T-helper 17 cell (primary cell): Measurements from ENCODE around the gene LMO1. TPM values are rescaled to one million over a fixed set of nuclear protein-coding genes. Genes with fewer than 3 reads are reported as not detected.

Experiments used
- ATAC-seq: fragments of 150-1000 bp; cut with Tn5 transposase; 2 replicates; pipeline ENCODE4 v1.10.0; 2021; ENCODE audit warnings: mild to moderate bottlenecking, moderate library complexity
- DNase-seq, 3 donors: peaks; one replicate each; pipeline versions ENCODE4 v3.0.0 to v3.0.0-alpha.2; 2020 to 2021
- H3K9me3 ChIP-seq: one replicate; pipeline ENCODE4 v1.7.0; 2013; ENCODE audit warnings: low read length, mild to moderate bottlenecking; ENCODE audit not compliant: control insufficient read depth, poor library complexity, severe bottlenecking
- H3K27ac Mint-ChIP-seq: one replicate; pipeline ENCODE4 v1.8.0; 2022; ENCODE audit warnings: mild to moderate bottlenecking, moderate library complexity, mixed read lengths
- H3K27me3 Mint-ChIP-seq: one replicate; pipeline ENCODE4 v1.8.0; 2022; ENCODE audit warnings: mixed read lengths
- H3K36me3 Mint-ChIP-seq: one replicate; pipeline ENCODE4 v1.8.0; 2022; ENCODE audit warnings: low read depth, mixed read lengths
- H3K4me1 Mint-ChIP-seq: one replicate; pipeline ENCODE4 v1.8.0; 2022; ENCODE audit warnings: mild to moderate bottlenecking, mixed read lengths
- H3K4me3 Mint-ChIP-seq: one replicate; pipeline ENCODE4 v1.8.0; 2022; ENCODE audit warnings: mild to moderate bottlenecking, moderate library complexity, mixed read lengths
- total RNA-seq, 4 donors: library from RNA in 2 of 4; stranded (reverse) in 2 of 4; gene quantifications; one replicate each; pipeline ENCODE4 v1.2.3 and lab custom pipeline; 2022 to 2026

Gene LMO1
- total RNA-seq, 2 donors from 2014 or later, result not detected

DNA sequence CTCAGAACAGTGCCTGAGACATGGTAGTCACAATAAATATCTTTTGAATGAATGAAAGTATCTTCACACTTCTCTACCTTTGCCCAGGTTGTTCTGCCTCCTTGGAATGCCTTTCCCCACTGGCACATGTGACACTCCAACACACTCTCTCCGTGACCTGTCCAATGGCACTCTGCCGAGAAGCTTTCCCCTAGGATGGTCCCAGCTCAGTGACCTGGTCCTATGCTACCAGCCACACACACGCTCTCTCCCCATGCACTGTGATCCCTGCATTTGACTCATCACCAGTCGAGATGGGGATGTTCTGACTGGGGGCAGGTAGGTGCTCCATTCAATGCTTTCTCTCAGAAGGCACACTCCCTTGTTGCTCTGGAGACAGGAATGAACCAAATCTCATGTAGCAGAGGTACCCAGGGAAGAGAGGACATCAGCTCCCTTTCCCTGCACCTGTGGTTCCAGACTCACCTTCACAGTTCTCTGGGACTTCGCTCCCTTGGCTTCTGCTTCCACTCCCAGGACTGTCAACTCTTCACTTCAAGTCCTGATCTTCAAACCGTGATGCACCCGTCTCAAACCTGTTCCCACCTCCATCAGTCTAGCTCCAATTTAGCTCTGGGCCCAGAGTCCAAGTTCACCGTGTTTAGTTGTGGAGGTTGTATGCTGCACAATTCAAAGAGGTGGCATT is 30.7 kb upstream of the LMO1 start:
- H3K36me3 Mint-ChIP-seq, result peaks cover 2% of the 10 kb centered on the region

DNA sequence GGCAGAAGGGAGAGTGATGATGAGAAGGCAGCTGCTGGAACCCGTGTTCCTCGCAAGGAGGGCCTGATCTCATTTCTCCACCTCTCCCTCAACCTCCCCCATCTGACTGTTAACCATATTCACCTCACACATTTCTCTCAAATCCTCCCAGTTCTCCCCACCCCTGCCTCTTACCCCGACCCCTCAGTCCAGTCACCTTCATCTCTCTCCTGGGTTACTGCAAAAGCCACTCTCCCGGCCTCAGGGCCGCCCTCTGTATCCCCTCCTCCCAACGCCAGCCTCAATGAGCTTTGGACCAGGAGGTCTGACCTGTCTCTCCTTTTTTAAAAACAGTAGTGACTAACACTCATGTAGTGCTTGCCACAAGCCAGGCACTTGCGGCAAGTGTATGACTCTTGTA is 29.5 kb upstream of the LMO1 start:
- Mint-ChIP-seq H3K27ac (no peak overlapping the region), H3K36me3 (no peaks in the 10 kb centered on the region), H3K27me3 (peaks cover 27% of the 10 kb centered on the region), H3K4me1 (no peaks in the 10 kb centered on the region), H3K4me3 (no peak overlapping the region)
- H3K9me3 ChIP-seq, result no peaks in the 10 kb centered on the region
- ATAC-seq, result no peak
- DNase-seq, result no peak

More for the DNA sequence above, 30.7 kb upstream of the LMO1 start:
- no peaks in the 10 kb centered on the region for H3K9me3 ChIP-seq
- Mint-ChIP-seq H3K27me3 (peaks cover 31% of the 10 kb centered on the region), H3K4me3 (no peak overlapping the region), H3K4me1 (no peaks in the 10 kb centered on the region), H3K27ac (no peak overlapping the region)
- no peak for DNase-seq
- no peak for ATAC-seq

GRCh38 chr11:8292351-8292750 is 28.7 kb upstream of the LMO1 start:
- H3K27me3 Mint-ChIP-seq, result peaks cover 19% of the 10 kb centered on the region
- DNase-seq (no peak), ATAC-seq (no peak)
- H3K9me3 ChIP-seq, result no peaks in the 10 kb centered on the region
- no peak overlapping the region for H3K4me3 Mint-ChIP-seq
- H3K4me1 Mint-ChIP-seq, result no peaks in the 10 kb centered on the region
- no peaks in the 10 kb centered on the region for H3K36me3 Mint-ChIP-seq
- H3K27ac Mint-ChIP-seq, result no peak overlapping the region

DNA sequence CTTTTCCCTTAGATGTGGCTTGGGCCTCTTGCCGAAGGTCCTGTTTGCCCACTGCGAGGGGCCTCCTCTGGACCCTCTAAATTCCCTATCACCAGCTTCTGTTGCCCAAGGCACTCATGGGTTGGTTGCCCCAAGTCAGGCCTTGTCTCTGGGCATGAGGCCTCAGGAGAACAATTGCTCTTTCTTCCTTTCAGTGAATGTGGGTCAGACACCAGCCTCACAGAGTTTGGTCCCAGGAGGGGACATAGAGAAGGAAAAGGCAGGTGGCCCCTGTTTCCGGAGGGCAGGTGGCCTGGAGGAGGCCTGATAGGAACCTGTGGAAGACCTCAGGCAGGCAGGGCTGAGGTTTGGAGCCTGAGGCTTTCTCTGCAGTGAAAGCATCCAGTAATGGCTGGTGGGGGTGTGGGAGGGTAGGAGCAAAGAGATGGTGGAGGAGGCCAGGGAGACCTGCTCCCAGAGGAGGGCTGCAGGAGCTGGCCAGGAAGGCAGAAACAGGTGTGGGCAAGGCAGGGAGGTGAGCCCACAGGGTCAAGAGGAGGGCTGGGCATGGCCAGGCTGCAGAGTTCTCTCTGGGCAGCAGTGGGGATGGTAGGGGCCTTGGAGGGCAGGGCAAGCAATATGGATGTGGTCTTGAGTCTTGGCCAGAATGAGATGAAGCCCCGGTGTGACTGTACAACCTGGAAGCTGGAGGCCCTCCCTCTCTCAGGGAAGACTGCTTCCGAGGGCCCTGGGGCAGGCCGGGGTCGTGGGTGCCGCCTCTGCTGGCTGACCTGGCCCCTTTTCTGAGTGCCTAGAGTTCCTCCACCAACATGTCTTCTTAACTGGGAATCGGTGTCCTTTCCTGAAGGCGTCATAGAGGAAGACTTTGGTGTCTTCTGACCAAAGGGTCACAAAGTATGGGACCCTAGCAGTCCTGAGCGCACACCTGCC is 28.0 kb upstream of the LMO1 start:
- no peak for DNase-seq
- Mint-ChIP-seq H3K4me3 (no peak overlapping the region), H3K36me3 (no peaks in the 10 kb centered on the region), H3K27ac (no peak overlapping the region), H3K4me1 (peaks cover 3% of the 10 kb centered on the region), H3K27me3 (peaks cover 21% of the 10 kb centered on the region)
- H3K9me3 ChIP-seq, result no peaks in the 10 kb centered on the region
- ATAC-seq, result no peak

DNA sequence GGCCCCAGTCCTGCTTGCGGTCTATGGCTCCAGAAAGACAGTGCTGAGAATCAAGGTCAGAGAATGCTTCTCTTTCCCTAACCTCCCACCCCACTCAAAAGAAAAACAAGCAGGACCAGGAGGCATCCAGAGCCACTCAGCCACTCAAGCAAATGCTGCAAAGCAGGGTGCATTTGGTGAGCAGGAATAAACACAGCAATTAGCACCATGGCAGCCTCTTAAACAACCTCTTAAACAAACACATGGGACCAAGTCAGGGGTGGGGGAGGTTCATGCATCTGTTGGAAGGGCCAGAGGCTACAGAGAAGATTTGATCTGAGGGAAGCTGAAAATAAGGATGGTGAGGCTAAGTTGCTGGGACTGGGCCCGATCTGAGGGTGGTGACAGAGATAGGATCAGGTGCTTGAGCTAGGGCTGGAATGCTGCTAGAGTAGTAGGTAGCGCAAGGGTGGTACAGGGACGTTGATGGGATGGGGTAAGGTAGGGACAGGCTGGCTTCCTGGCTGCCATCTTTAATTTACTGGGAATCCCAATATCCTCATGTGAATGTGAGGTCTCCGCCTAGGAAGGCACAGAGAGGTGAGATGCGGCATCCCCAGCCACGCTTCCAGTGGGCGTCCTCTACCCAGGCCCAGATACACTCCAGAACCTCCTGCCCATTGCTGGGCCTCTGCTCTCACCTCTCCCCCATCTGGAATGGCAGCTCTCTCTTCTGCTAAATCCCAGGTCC is 26.6 kb upstream of the LMO1 start:
- no peak for DNase-seq
- H3K4me3 Mint-ChIP-seq, result no peak overlapping the region
- no peak overlapping the region for H3K27ac Mint-ChIP-seq
- H3K36me3 Mint-ChIP-seq, result no peaks in the 10 kb centered on the region
- H3K27me3 Mint-ChIP-seq, result peaks cover 27% of the 10 kb centered on the region
- H3K9me3 ChIP-seq, result no peaks in the 10 kb centered on the region
- peaks cover 3% of the 10 kb centered on the region for H3K4me1 Mint-ChIP-seq
- no peak for ATAC-seq

DNA sequence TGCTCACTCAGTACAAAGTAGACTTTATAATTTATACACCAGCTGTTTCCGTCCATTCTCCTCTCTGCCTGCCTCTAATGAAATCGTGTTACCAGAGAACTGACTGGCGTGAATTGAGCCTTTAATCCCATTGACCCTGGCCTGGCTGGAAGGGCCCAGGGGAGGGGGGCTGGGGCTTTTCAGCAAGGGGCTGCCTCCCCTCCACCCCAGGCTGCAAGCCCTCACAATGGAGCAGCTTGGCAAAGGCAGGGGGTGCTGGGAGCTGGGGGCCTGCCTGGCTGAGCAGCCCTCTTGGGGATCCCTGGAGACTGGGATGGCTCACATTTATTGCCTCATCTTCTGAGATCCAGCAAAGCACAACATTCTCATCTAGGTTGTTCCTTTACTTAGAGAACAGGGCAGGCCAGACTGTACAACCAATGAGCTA is 25.8 kb upstream of the LMO1 start:
- no peak overlapping the region for H3K4me3 Mint-ChIP-seq
- no peaks in the 10 kb centered on the region for H3K9me3 ChIP-seq
- peaks cover 3% of the 10 kb centered on the region for H3K4me1 Mint-ChIP-seq
- H3K36me3 Mint-ChIP-seq, result no peaks in the 10 kb centered on the region
- no peak overlapping the region for H3K27ac Mint-ChIP-seq
- H3K27me3 Mint-ChIP-seq, result peaks cover 34% of the 10 kb centered on the region
- no peak for DNase-seq
- ATAC-seq, result no peak

GRCh38 chr11:8288824-8289491 is 25.3 kb upstream of the LMO1 start:
- Mint-ChIP-seq H3K4me1 (peaks cover 3% of the 10 kb centered on the region), H3K27ac (no peak overlapping the region), H3K27me3 (peaks cover 36% of the 10 kb centered on the region)

DNA sequence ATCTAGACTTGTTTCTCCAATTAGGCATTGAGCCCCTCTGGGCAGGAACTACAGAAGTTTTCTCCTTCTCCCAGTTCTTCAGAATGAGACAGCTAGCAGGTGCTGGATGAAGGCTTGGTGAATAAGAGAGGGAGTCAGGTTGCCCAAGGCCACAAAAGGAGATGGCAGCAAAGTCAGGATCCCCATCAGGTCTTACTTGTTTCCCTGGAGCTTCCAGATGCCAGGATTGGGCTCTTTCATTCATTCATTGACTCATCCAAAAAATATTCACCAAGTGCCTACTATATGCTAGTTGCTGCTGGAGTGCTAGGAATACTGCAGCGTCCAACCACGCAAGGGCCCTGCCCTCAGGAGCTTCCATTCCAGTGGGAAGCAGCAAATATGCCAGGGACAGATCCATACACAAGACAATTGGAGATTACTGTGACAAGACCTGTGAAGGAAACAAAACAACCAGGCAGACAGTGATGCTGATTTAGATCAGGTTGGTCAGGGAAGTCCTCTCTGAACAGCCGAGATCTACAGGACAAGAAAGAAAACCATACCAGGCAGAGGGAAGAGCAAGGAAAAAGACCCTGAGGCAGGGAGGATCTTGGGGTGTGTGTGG is 24.6 kb upstream of the LMO1 start:
- Mint-ChIP-seq H3K4me1 (peaks cover 3% of the 10 kb centered on the region), H3K27me3 (peaks cover 36% of the 10 kb centered on the region), H3K4me3 (no peak overlapping the region), H3K27ac (no peak overlapping the region), H3K36me3 (no peaks in the 10 kb centered on the region)
- no peak for ATAC-seq
- no peaks in the 10 kb centered on the region for H3K9me3 ChIP-seq
- DNase-seq, result no peak

More at GRCh38 chr11:8288824-8289491, 25.3 kb upstream of the LMO1 start:
- H3K4me3 Mint-ChIP-seq, result no peak overlapping the region
- no peaks in the 10 kb centered on the region for H3K9me3 ChIP-seq
- H3K36me3 Mint-ChIP-seq, result no peaks in the 10 kb centered on the region
- DNase-seq (no peak), ATAC-seq (no peak)

GRCh38 chr11:8287703-8288102 is 24.0 kb upstream of the LMO1 start:
- Mint-ChIP-seq H3K4me3 (no peak overlapping the region), H3K36me3 (no peaks in the 10 kb centered on the region), H3K4me1 (peaks cover 3% of the 10 kb centered on the region), H3K27me3 (peaks cover 36% of the 10 kb centered on the region), H3K27ac (no peak overlapping the region)
- H3K9me3 ChIP-seq, result no peaks in the 10 kb centered on the region
- ATAC-seq (no peak), DNase-seq (no peak)

DNA sequence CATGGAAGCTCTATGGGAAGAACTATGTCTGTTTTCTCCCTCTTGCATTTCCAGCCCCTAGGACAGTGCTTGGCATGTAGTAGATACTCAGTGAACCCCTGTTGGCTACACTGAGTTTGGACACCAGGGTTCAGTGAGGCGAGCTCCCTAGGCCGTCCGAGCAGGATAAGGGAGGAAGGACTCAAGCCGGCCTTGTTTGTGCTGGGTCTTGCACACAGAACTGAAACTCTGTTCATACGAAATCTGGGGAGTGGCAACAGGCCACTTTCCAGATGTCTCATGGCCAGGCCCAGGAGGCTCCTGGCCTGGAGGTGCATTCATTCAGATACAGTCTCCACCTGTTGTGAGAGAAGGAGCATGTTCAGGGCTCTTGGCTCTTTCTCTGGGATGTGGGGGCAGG is 23.6 kb upstream of the LMO1 start:
- H3K4me1 Mint-ChIP-seq, result peaks cover 3% of the 10 kb centered on the region
- no peak for DNase-seq

DNA sequence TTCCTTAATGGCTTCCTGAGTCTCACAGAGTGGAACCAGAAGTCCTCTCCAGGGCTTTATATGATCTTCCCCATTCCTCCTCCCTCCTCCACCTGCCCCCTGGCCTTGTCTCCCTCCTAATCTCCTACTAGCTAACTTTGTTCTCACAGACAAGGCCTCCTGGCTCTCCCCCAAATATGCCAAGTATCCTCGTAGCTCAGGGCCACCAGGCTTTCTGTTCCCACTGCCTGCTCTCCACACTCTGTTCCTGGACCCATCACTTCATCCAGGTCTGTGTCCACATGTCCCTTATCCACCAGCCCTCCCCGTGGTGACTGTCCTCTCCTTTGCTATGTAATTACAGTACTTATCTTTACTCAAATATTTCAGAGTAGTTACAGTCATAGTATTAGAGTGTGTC is 23.2 kb upstream of the LMO1 start:
- Mint-ChIP-seq H3K4me1 (peaks cover 3% of the 10 kb centered on the region), H3K27ac (no peak overlapping the region), H3K36me3 (no peaks in the 10 kb centered on the region), H3K27me3 (peaks cover 36% of the 10 kb centered on the region), H3K4me3 (no peak overlapping the region)
- ATAC-seq (no peak), DNase-seq (no peak)
- H3K9me3 ChIP-seq, result no peaks in the 10 kb centered on the region

More for the DNA sequence above, 23.6 kb upstream of the LMO1 start:
- Mint-ChIP-seq H3K27me3 (peaks cover 36% of the 10 kb centered on the region), H3K36me3 (no peaks in the 10 kb centered on the region), H3K27ac (no peak overlapping the region), H3K4me3 (no peak overlapping the region)
- H3K9me3 ChIP-seq, result no peaks in the 10 kb centered on the region
- no peak for ATAC-seq

DNA sequence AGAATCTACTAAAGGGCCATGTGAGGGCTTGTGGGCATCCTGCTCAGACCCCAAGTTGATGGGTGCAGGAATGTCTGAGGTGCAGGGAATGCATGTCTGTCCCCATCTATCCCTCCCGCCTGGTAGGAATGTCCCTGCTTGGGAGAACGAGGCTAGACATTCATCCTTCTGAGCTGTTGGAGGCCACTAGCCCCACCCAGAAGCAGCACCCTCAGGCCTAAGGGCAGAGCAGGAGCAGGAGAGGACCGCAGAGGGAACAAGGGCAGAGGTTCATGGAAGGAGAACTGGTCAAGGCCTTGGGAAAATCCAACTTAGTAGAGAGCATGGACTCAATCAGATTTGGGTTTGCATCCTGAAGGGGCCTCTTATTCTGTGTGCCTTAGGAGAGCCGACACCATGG is 22.1 kb upstream of the LMO1 start:
- no peak for ATAC-seq
- no peaks in the 10 kb centered on the region for H3K9me3 ChIP-seq
- H3K27me3 Mint-ChIP-seq, result peaks cover 31% of the 10 kb centered on the region
- peaks cover 3% of the 10 kb centered on the region for H3K4me1 Mint-ChIP-seq
- H3K4me3 Mint-ChIP-seq, result no peak overlapping the region
- H3K27ac Mint-ChIP-seq, result no peak overlapping the region
- DNase-seq, result no peak
- no peaks in the 10 kb centered on the region for H3K36me3 Mint-ChIP-seq
